PC-9 (cell line): ENCODE measurements around the gene COL5A2. TPM values are rescaled to one million over a fixed set of nuclear protein-coding genes. Genes with fewer than 3 reads are reported as not detected.

ENCODE experiments used
- BruUV-seq: library from RNA; stranded (reverse); fragments of 400-500 nt; replicated peaks from 2 replicates; lab custom pipeline; 2021; lab: Mats Ljungman, UMichigan
- CTCF ChIA-PET: fragments of 300-600 bp; sonication (Branson Sonifier 250); formaldehyde crosslinking; loops from one replicate; lab custom pipeline; 2022; ENCODE audit warnings: antibody characterized with exemption; lab: Charles Lee
- POLR2A ChIA-PET: fragments of 300-600 bp; sonication (Branson Sonifier 250); formaldehyde crosslinking; loops from one replicate; lab custom pipeline; 2022; ENCODE audit warnings: antibody characterized with exemption; ENCODE audit not compliant: unreplicated experiment; lab: Charles Lee
- DNase-seq, 2 experiments: peaks; one replicate each; pipeline versions ENCODE4 v3.0.0 to v3.0.0-alpha.2; 2015 to 2022; ENCODE audit warnings: mixed read lengths in 1 of 2
- H2AFZ ChIP-seq: fragments of 200-600 bp; sonication (generic); 2 replicates; pipeline ENCODE4 v1.8.1; 2017; ENCODE audit warnings: antibody characterized with exemption
- H3F3A ChIP-seq: fragments of 200-600 bp; sonication (generic); 2 replicates; pipeline ENCODE4 v1.8.1; 2017; ENCODE audit warnings: antibody characterized with exemption, mild to moderate bottlenecking, low read depth; ENCODE audit not compliant: insufficient read depth
- H3K27ac ChIP-seq: fragments of 200-600 bp; sonication (generic); 2 replicates; pipeline ENCODE4 v1.6.1; 2016; ENCODE audit warnings: mixed run types
- H3K27me3 ChIP-seq: fragments of 200-600 bp; sonication (generic); 2 replicates; pipeline ENCODE4 v1.6.1; 2016; ENCODE audit warnings: low read depth, mixed run types; ENCODE audit not compliant: insufficient read depth
- H3K36me3 ChIP-seq: fragments of 200-600 bp; sonication (generic); 2 replicates; pipeline ENCODE4 v1.6.1; 2016; ENCODE audit warnings: low read depth, mixed run types
- H3K4me1 ChIP-seq: fragments of 200-600 bp; sonication (generic); replicated peaks from 2 replicates; pipeline ENCODE4 v1.6.1; 2016; ENCODE audit warnings: mixed run types; ENCODE audit not compliant: insufficient read depth
- H3K4me2 ChIP-seq: fragments of 200-600 bp; sonication (generic); 2 replicates; pipeline ENCODE4 v1.6.1; 2017; ENCODE audit warnings: mixed run types
- H3K4me3 ChIP-seq: fragments of 200-600 bp; sonication (generic); 2 replicates; pipeline ENCODE4 v1.6.1; 2016; ENCODE audit warnings: mixed run types
- H3K79me2 ChIP-seq: fragments of 200-600 bp; sonication (generic); 2 replicates; pipeline ENCODE4 v1.6.1; 2017; ENCODE audit warnings: low read depth, mixed run types
- H3K9me2 ChIP-seq: fragments of 200-600 bp; sonication (generic); 2 replicates; pipeline ENCODE4 v1.8.1; 2017; ENCODE audit warnings: mild to moderate bottlenecking; ENCODE audit not compliant: insufficient read depth
- H3K9me3 ChIP-seq: fragments of 200-600 bp; sonication (generic); 2 replicates; pipeline ENCODE4 v1.8.1; 2016; ENCODE audit warnings: low read depth; ENCODE audit not compliant: insufficient read depth
- H4K20me1 ChIP-seq: fragments of 200-600 bp; sonication (generic); 2 replicates; pipeline ENCODE4 v1.8.1; 2017; ENCODE audit not compliant: insufficient read depth
- CTCF ChIP-seq: fragments of 200-600 bp; sonication (generic); conservative IDR thresholded peaks from 2 replicates; pipeline ENCODE4 v1.6.1; 2017; ENCODE audit warnings: mixed run types, antibody characterized with exemption, mild to moderate bottlenecking, moderate library complexity
- EZH2 ChIP-seq: fragments of 200-600 bp; sonication (generic); IDR thresholded peaks from 2 replicates; pipeline ENCODE4 v1.8.0; 2017; ENCODE audit warnings: antibody characterized with exemption, low read depth
- intact Hi-C: fragments of 100-400 bp; cut with micrococcal nuclease; formaldehyde crosslinking; loops from one replicate; pipeline ENCODE4 v1.10.0; 2022; ENCODE audit not compliant: unreplicated experiment
- total RNA-seq: library from RNA; stranded (reverse); gene quantifications from 2 replicates; pipeline ENCODE4 v1.2.3, GENCODE V29; 2021

Gene COL5A2
- total RNA-seq, 1 experiment from 2014 or later, result 0.55 TPM

- POLR2A ChIA-PET, result no interaction called here
- BruUV-seq, result no TSS peak
- no peaks in the 10 kb centered on the region for H3K27me3 ChIP-seq
- H3K9me2 ChIP-seq, result no peaks in the 10 kb centered on the region
- no peaks in the 10 kb centered on the region for H3F3A ChIP-seq
- H3K79me2 ChIP-seq, result no peaks in the 10 kb centered on the region
- no peak overlapping the region for H3K4me3 ChIP-seq
- H3K9me3 ChIP-seq, result no peaks in the 10 kb centered on the region
- CTCF ChIA-PET, result no interaction called here
- intact Hi-C loops, result no loop called here
- H3K36me3 ChIP-seq, result no peaks in the 10 kb centered on the region
- H3K27ac ChIP-seq, result no peak overlapping the region
- H4K20me1 ChIP-seq, result no peaks in the 10 kb centered on the region
- TF ChIP-seq CTCF (no peak), EZH2 (no peak)
- DNase-seq, result no peak
- no peak overlapping the region for H3K4me2 ChIP-seq
- H2AFZ ChIP-seq, result no peak overlapping the region
- no peaks in the 10 kb centered on the region for H3K4me1 ChIP-seq
Observed at GRCh38 chr2:189048189-189048588, 131.4 kb downstream of the COL5A2 start.

- Histone ChIP-seq H3K9me3 (no peaks in the 10 kb centered on the region), H3K27me3 (no peaks in the 10 kb centered on the region), H4K20me1 (no peaks in the 10 kb centered on the region), H2AFZ (no peak overlapping the region), H3K36me3 (no peaks in the 10 kb centered on the region), H3K9me2 (no peaks in the 10 kb centered on the region), H3K4me2 (no peak overlapping the region), H3K4me3 (no peak overlapping the region), H3K27ac (no peak overlapping the region), H3F3A (no peaks in the 10 kb centered on the region), H3K4me1 (no peaks in the 10 kb centered on the region), H3K79me2 (no peaks in the 10 kb centered on the region)
- POLR2A ChIA-PET, result no interaction called here
- TF ChIP-seq EZH2 (no peak), CTCF (no peak)
- CTCF ChIA-PET, result no interaction called here
- intact Hi-C loops, result no loop called here
- BruUV-seq, result no TSS peak
- DNase-seq, result no peak
Observed at GRCh38 chr2:189047171-189047888, 132.2 kb downstream of the COL5A2 start.

GRCh38 chr2:189046320-189046719, 133.2 kb downstream of the COL5A2 start:
- Histone ChIP-seq H3K9me3 (no peaks in the 10 kb centered on the region), H3K36me3 (no peaks in the 10 kb centered on the region), H3K27me3 (no peaks in the 10 kb centered on the region), H3K79me2 (no peaks in the 10 kb centered on the region), H3K4me3 (no peak overlapping the region), H3F3A (no peaks in the 10 kb centered on the region), H4K20me1 (no peaks in the 10 kb centered on the region), H2AFZ (no peak overlapping the region), H3K4me1 (no peaks in the 10 kb centered on the region), H3K9me2 (no peaks in the 10 kb centered on the region), H3K4me2 (no peak overlapping the region), H3K27ac (no peak overlapping the region)
- no TSS peak for BruUV-seq
- no peak for DNase-seq
- TF ChIP-seq CTCF (no peak), EZH2 (no peak)
- intact Hi-C loops, result no loop called here
- ChIA-PET POLR2A (no interaction called here), CTCF (no interaction called here)
